GM19395 (cell line): ENCODE data around the gene CCDC88C.

Experiments
- ATAC-seq: cut with Tn5 transposase; IDR thresholded peaks from one replicate; pipeline ENCODE4 v1.9.1; 2021; ENCODE audit warnings: mild to moderate bottlenecking, moderate library complexity; ENCODE audit not compliant: unreplicated experiment

CCDC88C gene

DNA sequence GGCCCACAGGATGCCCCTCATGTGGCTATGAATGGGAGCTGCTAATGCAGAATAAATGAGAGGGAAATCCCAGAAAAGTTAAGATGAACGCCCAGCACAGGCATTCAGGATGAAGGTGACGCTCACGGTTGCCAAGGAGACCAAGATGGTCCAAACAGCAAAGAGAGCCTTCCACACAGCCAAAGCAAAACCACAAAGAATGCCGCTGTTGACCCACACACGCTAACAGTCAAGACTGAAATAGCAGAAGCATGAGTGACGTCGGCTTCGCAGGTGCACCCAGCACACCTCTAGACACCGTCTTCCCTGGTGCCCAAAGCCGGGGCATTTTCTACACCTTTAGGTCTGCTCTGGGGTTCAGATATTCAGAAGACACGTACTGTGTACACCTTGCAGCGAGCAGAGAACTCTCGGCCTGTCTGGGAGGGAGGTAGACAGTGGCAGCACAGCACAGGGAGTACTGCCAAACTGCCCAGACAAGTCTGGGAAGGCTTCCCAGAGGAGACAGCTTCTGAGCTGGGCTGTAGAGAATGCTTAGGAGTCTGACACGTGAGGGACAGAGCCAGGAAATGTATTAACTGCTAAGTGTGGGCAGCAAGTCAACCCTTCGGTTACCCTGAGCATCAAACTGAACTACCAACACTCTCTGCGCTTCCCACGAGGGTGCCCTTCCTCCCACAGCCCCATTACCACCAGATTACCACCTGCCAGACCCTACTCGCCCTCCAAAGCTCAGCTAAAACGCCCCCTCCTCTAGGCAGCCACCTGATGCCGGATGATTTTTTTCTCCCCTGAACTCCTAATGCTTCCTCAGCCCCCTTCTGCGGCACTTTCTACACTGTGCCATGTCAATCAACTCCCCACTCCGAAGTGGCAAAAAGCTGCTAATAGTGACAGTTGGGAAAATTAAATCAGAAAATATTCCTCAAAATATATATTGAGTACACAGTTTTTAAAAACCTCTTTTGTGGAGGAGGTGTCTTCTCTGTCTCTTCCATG, 50.1 kb downstream of the CCDC88C start:
- ATAC-seq: peak; percentile 76

DNA sequence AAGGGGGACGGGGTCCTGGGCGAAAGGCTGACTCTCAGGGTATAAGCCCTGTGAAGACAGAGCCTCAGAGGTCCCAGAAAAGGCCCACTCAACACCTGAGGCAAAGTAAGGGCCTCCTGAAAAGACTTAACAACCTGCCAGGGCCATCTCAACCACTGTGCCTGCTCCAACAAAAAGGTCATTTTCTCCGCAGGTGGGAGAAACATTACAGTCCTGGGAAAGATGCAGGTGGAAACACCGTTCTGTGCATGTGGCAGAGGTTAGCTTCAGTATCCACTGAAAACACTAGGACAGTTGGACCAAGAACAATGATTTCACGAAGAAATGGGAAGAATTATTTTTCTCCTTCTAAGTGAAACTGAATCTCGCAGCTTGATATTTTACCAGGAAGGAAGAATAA, 50.9 kb downstream of the CCDC88C start:
- ATAC-seq: no peak

DNA sequence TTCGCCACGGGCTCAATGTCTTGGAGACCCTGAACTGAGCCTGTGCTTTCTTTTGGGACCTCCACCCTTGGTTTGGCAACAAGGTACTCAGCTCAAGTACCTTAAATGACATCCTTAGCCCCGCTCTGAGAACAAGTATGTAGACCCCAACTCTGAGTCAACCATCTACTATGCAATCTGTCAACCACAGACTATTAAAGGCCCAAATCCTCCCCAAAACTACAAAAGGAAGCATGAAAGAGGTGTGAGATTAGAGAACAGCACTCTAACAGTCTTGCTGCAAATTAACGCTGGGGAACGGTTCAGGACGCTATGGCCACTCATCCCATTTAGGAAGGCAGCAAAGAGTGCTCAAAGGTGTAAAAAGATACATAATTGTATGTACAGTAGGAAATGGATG, 52.1 kb downstream of the CCDC88C start:
- no peak for ATAC-seq

- no peak for ATAC-seq
These were observed 52.9 kb downstream of the CCDC88C start for GRCh38 chr14:91364524-91365270.

DNA sequence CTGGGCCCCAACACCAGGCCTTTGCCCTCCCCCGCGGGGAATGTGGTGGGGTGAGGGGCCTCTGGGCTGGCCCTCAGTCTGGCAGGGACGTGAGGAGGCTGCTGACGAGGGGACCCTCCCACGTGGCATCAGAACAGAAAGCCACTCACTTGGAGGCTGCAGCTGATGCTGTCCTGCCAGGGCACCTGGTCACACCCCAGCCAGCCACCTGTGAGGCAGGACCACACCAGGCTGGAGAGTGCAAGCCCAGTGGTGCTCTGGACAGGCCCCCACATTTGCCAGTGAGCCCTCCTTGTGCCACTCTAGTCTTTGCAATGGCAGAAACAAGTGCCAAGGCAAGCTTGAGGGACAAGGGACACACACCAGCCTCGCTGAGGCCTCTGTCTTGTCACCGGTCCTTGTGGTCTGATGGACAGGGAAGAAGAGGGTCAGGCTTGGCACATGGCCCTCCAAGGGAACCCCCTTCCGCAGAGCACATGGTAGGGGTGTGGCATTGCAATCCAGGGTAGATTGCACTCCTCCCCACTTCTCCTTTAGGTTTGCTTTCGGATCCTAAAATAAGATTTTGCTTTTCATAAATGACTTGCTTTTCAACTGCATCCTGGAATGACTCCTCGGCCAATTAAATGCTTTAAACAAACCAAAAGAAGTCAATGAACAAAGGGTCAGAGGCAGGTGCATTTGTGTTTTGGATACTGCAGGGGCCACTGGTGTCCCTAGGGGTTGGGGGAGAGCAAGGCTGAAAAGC, 53.7 kb downstream of the CCDC88C start:
- peak; percentile 57 for ATAC-seq

DNA sequence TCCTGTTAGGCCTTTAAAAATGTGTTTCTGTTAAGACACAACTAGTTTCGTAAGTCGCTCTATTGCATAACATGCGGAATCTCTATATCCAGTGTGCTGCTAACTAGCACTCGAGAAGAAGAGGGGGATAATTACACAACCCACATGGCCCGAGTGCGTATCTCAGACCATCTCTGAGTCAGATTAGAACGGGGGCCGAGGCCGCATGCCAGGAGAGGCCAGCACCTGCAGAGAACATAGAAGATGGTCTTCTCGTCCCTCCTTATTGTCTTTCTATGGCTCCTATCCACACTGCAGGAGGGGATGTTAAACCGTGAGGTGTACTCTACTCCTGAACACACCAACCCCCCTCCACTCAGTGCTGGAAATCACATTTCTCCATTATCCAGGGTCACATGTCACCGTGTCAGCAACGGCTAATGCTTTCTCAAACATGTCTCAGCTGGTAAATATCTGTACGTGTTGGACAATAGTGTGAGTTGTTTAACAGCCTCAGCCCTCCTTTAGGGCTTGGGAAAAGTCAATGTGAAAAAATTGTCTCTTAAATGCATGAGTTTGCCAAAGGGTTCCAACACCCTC, 56.3 kb downstream of the CCDC88C start:
- ATAC-seq: no peak

- ATAC-seq: no peak
These were observed 57.0 kb downstream of the CCDC88C start for GRCh38 chr14:91360490-91361232.

- no peak for ATAC-seq
These were observed 58.9 kb downstream of the CCDC88C start for GRCh38 chr14:91358654-91359220.

DNA sequence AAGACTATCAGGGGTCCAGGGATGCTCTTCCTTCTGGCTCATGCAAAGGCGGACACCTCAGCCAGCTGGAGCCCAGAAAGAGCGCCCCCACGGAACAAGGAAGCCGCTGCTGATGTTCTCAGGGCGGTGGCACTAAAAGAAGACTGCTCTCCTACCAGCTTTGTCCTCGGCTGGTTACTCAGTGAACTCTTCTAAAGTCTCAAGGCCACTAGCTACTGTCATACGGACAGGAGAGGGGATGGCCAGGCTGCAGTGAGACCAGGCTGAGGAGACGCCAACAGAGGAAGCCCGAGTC, 59.6 kb downstream of the CCDC88C start:
- no peak for ATAC-seq

DNA sequence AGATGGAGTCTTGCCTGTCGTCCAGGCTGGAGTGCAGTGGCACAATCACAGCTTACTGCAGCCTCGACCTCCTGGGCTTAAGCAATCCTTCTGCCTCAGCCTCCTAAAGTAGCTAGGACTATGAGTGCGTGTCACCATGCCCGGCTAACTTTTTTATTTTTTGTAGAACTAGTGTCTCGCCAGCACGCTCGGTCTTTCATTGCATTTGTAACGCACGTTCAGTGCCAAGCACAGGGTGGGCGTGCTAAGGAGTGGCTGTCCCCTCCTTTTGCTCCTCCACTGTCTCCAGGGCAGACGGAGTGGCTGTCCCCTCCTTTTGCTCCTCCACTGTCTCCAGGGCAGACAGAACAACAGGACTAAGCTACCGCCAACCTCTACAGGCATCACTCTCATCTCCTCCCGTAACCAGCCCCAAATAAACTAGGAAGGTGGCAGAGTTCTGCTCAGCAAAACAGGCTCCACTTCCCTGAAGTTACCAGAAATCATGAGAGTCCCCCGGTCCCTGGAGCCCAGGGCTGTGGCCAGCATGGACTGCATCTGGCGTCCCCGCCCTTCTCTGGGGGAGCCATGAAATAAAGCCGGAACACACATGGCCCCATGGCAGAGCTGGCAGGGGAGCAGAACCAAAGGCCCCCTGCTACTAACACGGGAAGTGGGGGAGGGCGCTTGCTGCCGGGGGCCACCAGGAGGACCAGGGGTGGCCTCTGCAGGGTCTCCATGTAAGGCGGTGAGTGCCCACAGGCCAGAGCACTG, 60.2 kb downstream of the CCDC88C start:
- no peak for ATAC-seq

DNA sequence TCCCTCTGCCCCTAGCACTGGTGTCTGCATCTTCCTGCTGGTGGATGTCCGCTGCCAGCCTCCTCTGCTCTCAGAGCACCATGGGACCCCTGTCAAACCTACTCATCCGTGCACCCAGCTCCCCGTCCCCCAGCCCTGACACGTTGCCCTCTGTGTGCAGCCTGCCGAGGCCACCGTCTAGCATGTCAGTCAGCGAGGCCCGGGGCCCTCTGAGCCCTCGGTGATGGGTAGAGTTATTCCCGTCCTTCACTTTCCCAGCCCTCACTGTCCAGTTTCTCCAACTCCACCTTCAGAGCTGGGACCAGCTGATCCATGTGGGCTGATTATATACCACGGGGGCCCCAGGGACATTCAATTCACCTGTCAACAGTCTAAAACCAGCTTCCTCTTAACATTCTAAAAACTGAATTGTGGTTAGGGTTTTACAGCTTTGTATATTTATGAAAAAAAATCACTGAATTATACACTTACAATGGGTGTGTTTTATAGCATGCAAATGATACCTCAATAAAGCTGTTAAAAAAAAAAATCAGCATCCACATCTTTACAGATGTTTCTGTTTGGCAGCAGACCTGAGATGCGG, 61.3 kb downstream of the CCDC88C start:
- ATAC-seq: no peak

DNA sequence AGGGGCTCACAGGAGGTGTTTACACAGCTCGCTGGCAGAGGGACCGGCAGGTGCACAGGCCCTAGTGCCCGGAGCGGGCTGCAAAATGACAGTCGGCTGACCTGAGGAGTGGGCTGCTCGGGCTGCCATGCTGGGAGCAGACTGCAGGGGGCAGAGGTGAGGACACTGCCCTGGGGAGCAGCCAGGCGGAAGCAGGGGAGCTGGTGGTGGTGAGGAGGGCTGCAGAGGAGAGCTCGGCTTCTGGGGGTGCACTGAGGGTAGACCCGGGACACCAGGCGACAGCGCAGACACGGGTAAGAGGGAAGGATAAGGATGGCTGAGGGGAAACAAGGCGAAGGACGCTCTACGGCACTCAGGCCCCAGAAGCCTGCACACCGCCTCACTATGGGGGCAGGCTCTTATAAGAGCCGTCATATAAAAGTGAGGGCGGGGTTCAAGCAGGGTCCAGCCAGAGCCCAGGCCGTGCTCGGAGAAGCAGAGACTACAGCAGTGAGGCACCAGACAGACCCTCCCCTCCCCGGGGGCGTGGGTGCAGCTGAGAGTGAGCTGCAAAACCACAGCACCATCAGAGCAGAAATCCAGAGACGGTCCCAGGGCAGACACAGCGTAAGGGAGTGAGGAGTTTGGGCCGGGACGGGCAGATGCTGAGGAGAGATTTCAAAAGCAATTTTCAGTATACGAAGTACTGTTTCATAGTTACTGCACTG, 62.5 kb downstream of the CCDC88C start:
- ATAC-seq: no peak

DNA sequence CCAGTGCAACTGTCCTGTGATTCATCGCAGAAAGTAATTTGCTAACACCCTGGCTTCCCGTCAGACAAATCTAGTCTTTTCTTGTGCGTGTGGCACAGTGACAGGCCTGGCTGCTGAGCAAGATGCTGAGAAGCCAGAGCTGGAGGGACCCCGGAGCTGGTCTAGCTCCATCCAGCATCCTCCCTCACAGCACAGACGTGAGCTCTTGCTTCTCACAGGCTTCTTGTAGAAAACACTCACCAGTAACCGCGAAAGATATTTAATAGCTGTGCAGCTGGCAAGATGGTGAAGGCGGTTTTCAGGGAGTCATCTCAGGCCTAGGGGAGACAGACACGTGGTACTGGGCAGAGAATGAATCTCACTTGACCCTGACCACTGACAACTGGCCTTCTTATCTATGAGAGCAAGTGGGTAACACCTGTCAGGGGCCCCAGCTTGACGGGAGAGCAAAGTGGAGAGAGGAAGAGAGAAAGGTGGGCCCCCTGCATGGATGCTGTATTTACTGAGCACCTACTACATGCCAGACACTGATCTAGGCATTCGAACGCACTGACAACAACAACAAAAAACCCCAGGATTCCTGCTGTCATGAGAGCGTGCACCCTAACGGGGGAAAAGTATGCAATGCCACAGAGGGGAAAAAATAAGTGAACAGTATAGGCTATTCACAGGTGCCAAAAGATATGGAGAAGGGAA, 63.3 kb downstream of the CCDC88C start:
- ATAC-seq: no peak

- no peak for ATAC-seq
These were observed 64.6 kb downstream of the CCDC88C start for GRCh38 chr14:91352728-91353692.

DNA sequence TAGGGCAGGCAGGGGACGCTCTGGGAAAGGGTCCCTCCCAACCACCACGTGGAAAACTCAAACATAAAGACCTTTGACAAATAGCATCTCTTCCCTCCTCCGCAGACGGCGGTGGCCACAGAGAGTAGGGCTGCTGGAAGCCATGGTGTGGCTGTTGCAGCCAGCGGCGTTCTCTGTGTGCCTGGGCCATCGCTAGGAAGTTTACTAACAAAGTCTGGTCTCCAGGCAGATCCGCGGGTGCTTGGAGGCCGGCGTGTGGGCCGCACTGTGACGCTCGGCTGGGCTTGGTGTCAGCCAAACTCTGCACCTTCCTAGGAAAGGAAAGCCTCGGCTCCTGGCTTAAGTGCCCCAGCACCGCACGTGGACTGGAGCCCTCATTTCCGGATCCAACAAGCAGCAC, 65.6 kb downstream of the CCDC88C start:
- no peak for ATAC-seq

DNA sequence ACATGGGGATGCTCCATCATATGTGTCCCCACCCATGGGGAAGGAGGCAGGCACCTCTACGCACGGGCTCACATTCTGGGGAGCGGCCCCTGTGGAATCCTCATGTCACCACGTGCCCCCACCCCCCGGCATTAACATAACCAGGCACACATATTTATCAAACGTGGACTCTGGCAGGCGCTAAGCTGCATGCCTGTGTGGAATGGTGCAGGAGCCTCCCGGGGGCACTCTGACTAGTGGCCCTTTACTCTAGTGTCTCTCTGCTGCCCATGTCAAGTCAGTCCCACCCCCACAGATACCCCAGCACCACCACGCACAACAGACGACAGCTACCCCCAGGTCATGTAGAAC, 66.1 kb downstream of the CCDC88C start:
- ATAC-seq: no peak
